HG03045 (cell line): Measurements from ENCODE around the gene GJA3.

ENCODE experiments used
- ATAC-seq: cut with Tn5 transposase; IDR thresholded peaks from one replicate; pipeline ENCODE4 v1.9.1; 2021; ENCODE audit warnings: mild to moderate bottlenecking, moderate library complexity; ENCODE audit not compliant: unreplicated experiment

GJA3 gene

DNA sequence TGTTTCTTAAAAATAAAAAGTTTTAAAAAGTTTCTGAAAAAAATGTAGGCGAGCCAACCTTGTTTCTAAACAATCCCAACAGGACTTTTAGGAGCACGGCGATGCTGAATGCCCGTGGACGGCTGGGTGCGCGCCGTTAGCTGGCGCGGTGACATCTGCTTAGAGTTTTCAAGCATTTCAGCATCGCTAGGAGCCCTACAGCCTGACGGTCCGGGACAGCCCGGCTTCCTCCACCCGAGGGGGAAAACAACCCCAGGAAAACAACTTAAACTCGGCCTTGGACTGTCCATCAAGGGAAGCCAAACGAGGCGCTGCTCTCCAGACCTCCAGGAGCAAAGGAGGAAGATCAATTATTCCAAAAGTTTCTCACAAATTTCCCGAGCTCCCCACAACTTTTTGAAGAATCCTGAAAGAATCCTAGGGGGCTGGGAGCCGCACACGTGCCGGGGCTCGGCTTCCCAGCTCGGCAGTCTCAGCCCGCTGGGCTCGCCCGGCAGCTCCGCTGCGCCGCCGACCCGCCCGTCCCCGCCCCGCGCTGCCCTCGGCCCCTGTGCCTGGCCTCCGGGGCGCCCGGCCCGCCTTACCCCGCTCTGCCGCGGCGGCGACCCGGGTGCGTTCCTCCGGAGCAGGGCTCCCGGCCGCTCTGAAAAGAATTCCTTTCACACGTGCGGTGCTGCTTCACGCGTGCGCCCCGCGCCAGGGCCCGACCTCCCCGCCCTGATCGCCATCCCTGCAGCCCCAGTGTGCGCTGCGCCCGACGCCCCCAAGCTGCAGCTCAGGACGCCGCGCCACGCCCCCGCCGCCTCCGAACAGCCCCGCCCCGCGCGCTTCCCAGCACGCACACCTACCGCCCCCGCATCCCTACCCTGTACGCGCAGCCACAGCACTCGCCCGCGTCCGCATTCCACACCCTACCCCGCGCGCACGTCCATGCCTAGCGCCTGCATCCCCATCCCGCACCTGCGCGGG, at the start of gene GJA3:
Gene GJA3 (minus strand): TSS at position 747 of the 969 bp plus-strand sequence. CDS start 17,764 bp downstream, outside the sequence.
- peak; percentile 63 for ATAC-seq

GRCh38 chr13:20209948-20210347, 49.1 kb upstream of the GJA3 start:
- no peak for ATAC-seq

- ATAC-seq: no peak
Observed at GRCh38 chr13:20206698-20207235, 45.9 kb upstream of the GJA3 start.

- ATAC-seq: no peak
Observed at GRCh38 chr13:20206065-20206697, 45.3 kb upstream of the GJA3 start.

- no peak for ATAC-seq
Observed at GRCh38 chr13:20198781-20199180, 37.9 kb upstream of the GJA3 start.

- ATAC-seq: no peak
Observed at GRCh38 chr13:20197361-20197834, 36.5 kb upstream of the GJA3 start.

DNA sequence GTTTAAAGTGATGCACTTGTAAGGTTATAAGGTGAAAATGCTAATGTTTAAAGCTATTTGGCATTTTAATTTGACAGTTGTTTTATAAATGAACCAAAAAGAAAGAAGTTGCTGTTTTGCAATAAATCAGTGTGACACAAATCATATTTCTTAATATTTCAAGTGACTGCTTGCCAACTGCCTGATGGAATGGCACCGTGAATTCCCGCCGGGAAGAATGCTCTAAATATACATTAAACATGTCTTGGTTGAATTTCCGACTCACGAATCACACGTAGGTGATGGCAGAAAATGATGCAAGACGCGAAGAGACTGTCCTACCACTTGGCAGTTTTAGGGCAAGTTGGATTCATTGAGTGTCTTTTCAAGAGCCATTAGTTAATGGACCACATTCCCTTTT, 34.9 kb upstream of the GJA3 start:
- ATAC-seq: no peak

DNA sequence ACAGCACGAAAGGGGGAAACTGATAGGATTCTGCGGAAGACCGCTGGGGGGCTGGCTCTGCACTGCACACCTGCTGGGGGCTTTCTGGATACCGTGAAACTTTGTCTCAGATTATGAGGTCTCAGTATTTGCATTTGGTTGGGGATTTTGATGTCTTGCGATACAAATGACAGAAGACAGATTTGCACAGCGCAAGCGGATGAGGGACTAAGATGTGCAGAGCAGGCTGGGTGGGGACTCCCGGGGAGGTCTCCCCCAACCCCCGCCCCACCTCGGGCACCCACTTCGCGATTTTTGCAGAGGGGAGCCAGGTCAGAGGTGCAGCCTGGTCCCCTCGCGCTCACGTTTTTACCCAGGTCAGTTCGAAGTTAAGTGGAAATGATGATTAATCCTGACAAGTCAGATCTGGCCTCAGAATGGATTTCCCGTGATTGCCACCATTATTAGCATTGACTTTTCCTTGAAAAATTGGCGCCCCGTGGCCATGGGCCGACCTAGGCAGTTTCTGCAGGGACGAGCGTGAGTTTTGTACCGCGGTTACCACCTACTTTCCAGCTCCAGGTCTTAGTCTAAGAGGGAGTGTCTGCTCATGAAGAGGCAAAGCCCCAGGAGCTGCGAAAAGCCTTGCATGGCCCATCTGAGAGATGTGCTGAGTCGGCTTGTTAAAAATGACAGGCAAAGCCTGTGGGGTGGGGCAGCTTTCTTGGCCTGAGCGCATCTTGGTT, 33.2 kb upstream of the GJA3 start:
- ATAC-seq: no peak

DNA sequence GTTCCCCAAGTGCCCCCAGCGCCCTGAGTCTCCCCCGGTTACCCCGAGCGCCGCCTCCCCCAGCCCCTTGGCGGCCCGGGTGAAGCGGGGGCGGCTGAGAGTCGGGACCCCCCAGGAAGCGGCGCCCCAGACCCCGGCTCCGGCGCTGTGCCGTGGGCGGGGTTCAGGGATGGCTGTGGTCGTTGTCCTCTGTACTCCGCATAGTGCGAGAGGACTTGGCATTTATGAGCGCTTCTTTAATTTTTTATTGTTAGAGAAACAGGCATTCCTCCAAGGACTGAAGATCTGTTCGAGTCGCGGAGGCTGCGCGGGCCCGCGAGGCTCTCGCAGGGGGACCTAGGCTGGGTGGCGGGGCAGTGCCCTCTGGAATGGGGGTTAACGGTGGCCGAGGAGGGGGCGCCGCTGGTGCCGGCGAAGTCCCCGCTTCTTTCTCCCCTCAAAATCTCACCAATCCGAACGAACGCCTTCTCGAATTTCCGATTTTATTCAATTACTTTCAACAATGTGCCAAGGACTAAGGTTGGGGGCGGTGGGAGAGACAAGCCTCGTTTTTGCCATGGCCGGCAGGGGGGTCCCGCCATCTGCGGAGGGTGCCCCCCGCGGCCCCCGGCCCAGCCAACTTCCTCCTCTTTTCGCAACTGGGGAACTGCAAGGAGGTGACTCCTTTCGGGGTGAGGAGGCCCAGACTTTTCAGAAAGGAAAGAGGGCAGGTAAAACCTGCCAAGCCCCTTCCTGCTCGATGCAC, 32.5 kb upstream of the GJA3 start:
- ATAC-seq: no peak

- ATAC-seq: no peak
Observed at GRCh38 chr13:20192836-20193161, 31.9 kb upstream of the GJA3 start, which contains the start of gene GJB2. Gene GJB2 (minus strand): TSS chr13:20192938. CDS start chr13:20189581, 3,357 bp downstream.

GRCh38 chr13:20192158-20192835, 31.4 kb upstream of the GJA3 start:
- no peak for ATAC-seq

- ATAC-seq: no peak
Observed at GRCh38 chr13:20191311-20192157, 30.7 kb upstream of the GJA3 start.

- no peak for ATAC-seq
Observed at GRCh38 chr13:20190481-20191310, 29.8 kb upstream of the GJA3 start.

DNA sequence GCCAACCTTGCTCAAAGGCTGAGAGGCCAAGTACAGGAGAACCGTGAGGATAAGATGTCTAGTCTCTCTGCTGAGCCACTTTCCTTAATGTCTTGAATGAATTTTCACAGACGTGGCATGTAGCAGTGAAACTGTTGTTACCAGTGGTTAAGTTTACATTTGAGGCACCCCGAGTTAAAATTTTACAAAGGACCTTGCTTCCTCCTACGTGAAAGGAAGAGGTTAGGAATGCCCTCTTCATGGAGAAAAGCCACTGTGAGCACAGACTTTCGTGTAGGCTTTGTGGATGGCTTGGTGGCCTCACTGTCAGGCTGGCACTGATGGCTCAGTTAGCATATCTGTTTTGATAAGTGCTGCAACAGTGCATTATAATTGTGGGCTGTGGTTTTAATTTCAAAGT, 29.2 kb upstream of the GJA3 start:
- no peak for ATAC-seq

DNA sequence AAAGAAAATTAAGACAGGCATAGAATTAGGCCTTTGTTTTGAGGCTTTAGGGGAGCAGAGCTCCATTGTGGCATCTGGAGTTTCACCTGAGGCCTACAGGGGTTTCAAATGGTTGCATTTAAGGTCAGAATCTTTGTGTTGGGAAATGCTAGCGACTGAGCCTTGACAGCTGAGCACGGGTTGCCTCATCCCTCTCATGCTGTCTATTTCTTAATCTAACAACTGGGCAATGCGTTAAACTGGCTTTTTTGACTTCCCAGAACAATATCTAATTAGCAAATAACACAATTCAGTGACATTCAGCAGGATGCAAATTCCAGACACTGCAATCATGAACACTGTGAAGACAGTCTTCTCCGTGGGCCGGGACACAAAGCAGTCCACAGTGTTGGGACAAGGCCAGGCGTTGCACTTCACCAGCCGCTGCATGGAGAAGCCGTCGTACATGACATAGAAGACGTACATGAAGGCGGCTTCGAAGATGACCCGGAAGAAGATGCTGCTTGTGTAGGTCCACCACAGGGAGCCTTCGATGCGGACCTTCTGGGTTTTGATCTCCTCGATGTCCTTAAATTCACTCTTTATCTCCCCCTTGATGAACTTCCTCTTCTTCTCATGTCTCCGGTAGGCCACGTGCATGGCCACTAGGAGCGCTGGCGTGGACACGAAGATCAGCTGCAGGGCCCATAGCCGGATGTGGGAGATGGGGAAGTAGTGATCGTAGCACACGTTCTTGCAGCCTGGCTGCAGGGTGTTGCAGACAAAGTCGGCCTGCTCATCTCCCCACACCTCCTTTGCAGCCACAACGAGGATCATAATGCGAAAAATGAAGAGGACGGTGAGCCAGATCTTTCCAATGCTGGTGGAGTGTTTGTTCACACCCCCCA, 28.1 kb upstream of the GJA3 start:
- ATAC-seq: no peak

- no peak for ATAC-seq
Observed at GRCh38 chr13:20186771-20187170, 25.9 kb upstream of the GJA3 start.
